Globus pallidus (tissue), 1 donor: ENCODE measurements around the gene SMIM20.

ENCODE experiments used
- DNase-seq: peaks from one replicate; pipeline ENCODE4 v3.0.0-alpha.2; 2015; ENCODE audit warnings: low spot score

SMIM20 gene

GRCh38 chr4:25926462-25926861 lies 12.4 kb downstream of the SMIM20 start:
- DNase-seq = no peak

- DNase-seq = no peak
Measured at GRCh38 chr4:25927361-25928195, 13.6 kb downstream of the SMIM20 start.

GRCh38 chr4:25928379-25929297 lies 14.6 kb downstream of the SMIM20 start:
- no peak for DNase-seq

- no peak for DNase-seq
Measured at GRCh38 chr4:25929298-25929686, 15.3 kb downstream of the SMIM20 start.

GRCh38 chr4:25930731-25931354 lies 16.8 kb downstream of the SMIM20 start:
- DNase-seq = no peak

GRCh38 chr4:25936696-25937095 lies 22.7 kb downstream of the SMIM20 start:
- no peak for DNase-seq

- DNase-seq = no peak
Measured at GRCh38 chr4:25937801-25938200, 23.8 kb downstream of the SMIM20 start.

GRCh38 chr4:25938366-25938765 lies 24.3 kb downstream of the SMIM20 start:
- no peak for DNase-seq

GRCh38 chr4:25938787-25939186 lies 24.8 kb downstream of the SMIM20 start:
- no peak for DNase-seq

- no peak for DNase-seq
Measured at GRCh38 chr4:25939330-25939729, 25.3 kb downstream of the SMIM20 start.

GRCh38 chr4:25941457-25942221 lies 27.6 kb downstream of the SMIM20 start:
- no peak for DNase-seq

- no peak for DNase-seq
Measured at GRCh38 chr4:25943312-25943711, 29.3 kb downstream of the SMIM20 start.

GRCh38 chr4:25943805-25944204 lies 29.8 kb downstream of the SMIM20 start:
- DNase-seq = no peak

- DNase-seq = no peak
Measured at GRCh38 chr4:25948051-25948450, 34.0 kb downstream of the SMIM20 start.

- DNase-seq = no peak
Measured at GRCh38 chr4:25949173-25949748, 35.2 kb downstream of the SMIM20 start.

GRCh38 chr4:25949994-25950393 lies 36.0 kb downstream of the SMIM20 start:
- no peak for DNase-seq

- no peak for DNase-seq
Measured at GRCh38 chr4:25950461-25951389, 36.7 kb downstream of the SMIM20 start.

- no peak for DNase-seq
Measured at GRCh38 chr4:25951390-25951952, 37.5 kb downstream of the SMIM20 start.

GRCh38 chr4:25953740-25954139 lies 39.7 kb downstream of the SMIM20 start:
- no peak for DNase-seq
